CD4-positive, alpha-beta T cell (primary cell): Measurements from ENCODE around the gene GDA. TPM values are rescaled to one million over a fixed set of nuclear protein-coding genes. Genes with fewer than 3 reads are reported as not detected.

Source experiments
- ATAC-seq: fragments of 200-7000 bp; cut with Tn5 transposase; one replicate; pipeline ENCODE4 v1.10.0; 2022; ENCODE audit warnings: mild to moderate bottlenecking; ENCODE audit not compliant: poor library complexity
- CTCF ChIA-PET: fragments of 350-600 bp; sonication (Branson Sonifier 250); formaldehyde crosslinking; loops from one replicate; lab custom pipeline; 2021; ENCODE audit warnings: antibody characterized with exemption, inconsistent platforms; lab: Charles Lee
- POLR2A ChIA-PET: fragments of 350-600 bp; sonication (Branson Sonifier 250); formaldehyde crosslinking; loops from one replicate; lab custom pipeline; 2021; ENCODE audit warnings: antibody characterized with exemption, inconsistent platforms; lab: Charles Lee
- DNase-seq, 14 experiments: peaks; one replicate each; pipeline ENCODE4 v3.0.0-alpha.2; 2013 to 2020; ENCODE audit warnings: mixed read lengths in 2 of 14
- H3K27ac ChIP-seq, 2 donors: one replicate each; pipeline versions ENCODE4 v1.5.1 to v1.7.0; 2013; ENCODE audit warnings: low read length in 2 of 2, low read depth in 1 of 2, mild to moderate bottlenecking in 1 of 2
- H3K27me3 ChIP-seq, 2 experiments: 1 replicate in 1 of 2; 2 replicates in 1 of 2; pipeline versions ENCODE4 v1.6.1 to v1.7.0; 2013; ENCODE audit warnings: low read length in 2 of 2, control low read depth in 1 of 2, mild to moderate bottlenecking in 1 of 2, moderate library complexity in 1 of 2; ENCODE audit not compliant: insufficient read depth in 2 of 2, control insufficient read depth in 1 of 2
- H3K36me3 ChIP-seq: one replicate; pipeline ENCODE4 v1.6.1; 2013; ENCODE audit warnings: low read length, control low read depth; ENCODE audit not compliant: insufficient read depth
- H3K4me1 ChIP-seq: one replicate; pipeline ENCODE4 v1.6.1; 2013; ENCODE audit warnings: low read length, control low read depth; ENCODE audit not compliant: insufficient read depth
- H3K4me3 ChIP-seq: one replicate; pipeline ENCODE4 v1.5.1; 2013; ENCODE audit warnings: mild to moderate bottlenecking, low read length, moderate library complexity
- H3K9me3 ChIP-seq, 2 experiments: 1 replicate in 1 of 2; 2 replicates in 1 of 2; pipeline versions ENCODE4 v1.6.1 to v1.7.0; 2013; ENCODE audit warnings: low read length in 2 of 2, mild to moderate bottlenecking in 2 of 2, control low read depth in 1 of 2, moderate library complexity in 1 of 2; ENCODE audit not compliant: control insufficient read depth in 1 of 2, insufficient read depth in 1 of 2
- H3K27ac Mint-ChIP-seq: one replicate; pipeline ENCODE4 v1.8.0; 2020; ENCODE audit warnings: mixed read lengths
- H3K27me3 Mint-ChIP-seq: one replicate; pipeline ENCODE4 v1.8.0; 2021; ENCODE audit warnings: mixed read lengths
- H3K36me3 Mint-ChIP-seq: one replicate; pipeline ENCODE4 v1.8.0; 2021; ENCODE audit warnings: low read depth, mixed read lengths
- H3K4me1 Mint-ChIP-seq: one replicate; pipeline ENCODE4 v1.8.0; 2021; ENCODE audit warnings: low read depth, mixed read lengths
- H3K4me3 Mint-ChIP-seq: one replicate; pipeline ENCODE4 v1.8.0; 2020; ENCODE audit warnings: mild to moderate bottlenecking, mixed read lengths
- H3K9me3 Mint-ChIP-seq: one replicate; pipeline ENCODE4 v1.8.0; 2020; ENCODE audit warnings: mixed read lengths
- intact Hi-C, 2 experiments: fragments of 100-400 bp; cut with DNase I in 1 of 2; cut with micrococcal nuclease in 1 of 2; formaldehyde crosslinking; loops; one replicate each; pipeline versions ENCODE4 v1.15.1 to v1.9.0; 2023 to 2025; cut with DNase I, micrococcal nuclease
- total RNA-seq, 174 experiments: library from RNA in 2 of 174; stranded (reverse) in 2 of 174; gene quantifications; one replicate each; pipeline ENCODE4 v1.2.3 and lab custom pipeline; 2021 to 2026
- TF ChIP-seq, protein P1 (sequence below): fragments of 200-600 bp; IDR thresholded peaks from one replicate; pipeline ENCODE4 v1.8.0; 2022; ENCODE audit warnings: antibody characterized with exemption, mild to moderate bottlenecking

Gene GDA
- total RNA-seq, 2 experiments from 2014 or later = not detected

DNA sequence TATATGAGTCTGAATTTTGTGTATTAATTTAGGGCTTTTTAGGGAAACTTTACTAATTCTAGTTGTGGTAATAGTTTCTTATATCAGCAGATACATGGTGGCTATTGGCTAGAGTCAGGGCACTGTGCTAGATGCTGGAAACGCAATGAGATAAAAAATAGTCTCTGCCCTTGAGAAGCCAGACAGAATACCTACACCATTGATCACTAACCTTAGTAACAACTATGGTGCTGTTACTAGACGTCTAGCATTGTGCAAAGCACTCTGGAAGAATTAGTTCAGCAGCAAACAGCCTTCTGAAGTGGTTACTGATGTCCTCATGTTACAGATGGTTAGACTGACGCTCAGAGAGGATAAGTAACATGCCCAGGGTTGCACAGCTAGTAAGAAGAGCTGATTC lies 61.8 kb downstream of the GDA start:
- no peak for ATAC-seq

DNA sequence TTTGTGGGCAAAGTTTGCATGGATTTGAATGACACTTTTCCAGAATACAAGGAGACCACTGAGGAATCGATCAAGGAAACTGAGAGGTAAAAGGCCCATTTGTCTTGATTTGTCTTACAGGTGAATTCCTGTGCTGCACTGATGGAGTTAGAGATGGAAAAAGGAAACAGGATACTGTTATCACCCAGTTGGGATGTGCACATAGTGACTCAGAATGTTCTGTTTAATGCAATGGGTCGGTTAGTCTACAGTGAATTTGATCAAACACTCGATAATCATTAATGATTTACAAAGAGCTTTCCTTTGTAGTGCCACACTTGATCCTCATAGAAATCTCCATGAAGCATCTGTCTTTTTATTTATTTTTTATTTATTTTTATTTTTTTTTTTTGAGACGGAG lies 64.7 kb downstream of the GDA start:
- intact Hi-C loops = no loop called here
- TF ChIP-seq, protein P1, sequence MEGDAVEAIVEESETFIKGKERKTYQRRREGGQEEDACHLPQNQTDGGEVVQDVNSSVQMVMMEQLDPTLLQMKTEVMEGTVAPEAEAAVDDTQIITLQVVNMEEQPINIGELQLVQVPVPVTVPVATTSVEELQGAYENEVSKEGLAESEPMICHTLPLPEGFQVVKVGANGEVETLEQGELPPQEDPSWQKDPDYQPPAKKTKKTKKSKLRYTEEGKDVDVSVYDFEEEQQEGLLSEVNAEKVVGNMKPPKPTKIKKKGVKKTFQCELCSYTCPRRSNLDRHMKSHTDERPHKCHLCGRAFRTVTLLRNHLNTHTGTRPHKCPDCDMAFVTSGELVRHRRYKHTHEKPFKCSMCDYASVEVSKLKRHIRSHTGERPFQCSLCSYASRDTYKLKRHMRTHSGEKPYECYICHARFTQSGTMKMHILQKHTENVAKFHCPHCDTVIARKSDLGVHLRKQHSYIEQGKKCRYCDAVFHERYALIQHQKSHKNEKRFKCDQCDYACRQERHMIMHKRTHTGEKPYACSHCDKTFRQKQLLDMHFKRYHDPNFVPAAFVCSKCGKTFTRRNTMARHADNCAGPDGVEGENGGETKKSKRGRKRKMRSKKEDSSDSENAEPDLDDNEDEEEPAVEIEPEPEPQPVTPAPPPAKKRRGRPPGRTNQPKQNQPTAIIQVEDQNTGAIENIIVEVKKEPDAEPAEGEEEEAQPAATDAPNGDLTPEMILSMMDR = no peak
- H3K4me3 ChIP-seq = no peak overlapping the region
- Mint-ChIP-seq H3K9me3 (no peaks in the 10 kb centered on the region), H3K27ac (no peak overlapping the region), H3K4me3 (no peak overlapping the region), H3K4me1 (no peaks in the 10 kb centered on the region), H3K27me3 (peaks cover 13% of the 10 kb centered on the region), H3K36me3 (no peaks in the 10 kb centered on the region)
- DNase-seq = no peak
- ChIA-PET CTCF (no interaction called here), POLR2A (no interaction called here)
- H3K9me3 ChIP-seq = no peaks in the 10 kb centered on the region
- no peaks in the 10 kb centered on the region for H3K36me3 ChIP-seq
- no peak overlapping the region for H3K27ac ChIP-seq
- H3K27me3 ChIP-seq = peaks cover 0 to 14% of the 10 kb centered on the region in 2 experiments
- H3K4me1 ChIP-seq = no peaks in the 10 kb centered on the region
- no peak for ATAC-seq

More for the DNA sequence above, 61.8 kb downstream of the GDA start:
- Mint-ChIP-seq H3K4me3 (no peak overlapping the region), H3K9me3 (no peaks in the 10 kb centered on the region), H3K27ac (no peak overlapping the region), H3K4me1 (no peaks in the 10 kb centered on the region), H3K27me3 (peaks cover 13% of the 10 kb centered on the region), H3K36me3 (no peaks in the 10 kb centered on the region)
- H3K4me1 ChIP-seq = no peaks in the 10 kb centered on the region
- no peaks in the 10 kb centered on the region for H3K36me3 ChIP-seq
- TF ChIP-seq, protein P1 = no peak
- H3K27me3 ChIP-seq = peaks cover 0 to 14% of the 10 kb centered on the region in 2 experiments
- H3K9me3 ChIP-seq = no peaks in the 10 kb centered on the region
- no peak for DNase-seq
- CTCF ChIA-PET = no interaction called here
- no peak overlapping the region for H3K27ac ChIP-seq
- intact Hi-C loops = no loop called here
- H3K4me3 ChIP-seq = no peak overlapping the region
- POLR2A ChIA-PET = no interaction called here

DNA sequence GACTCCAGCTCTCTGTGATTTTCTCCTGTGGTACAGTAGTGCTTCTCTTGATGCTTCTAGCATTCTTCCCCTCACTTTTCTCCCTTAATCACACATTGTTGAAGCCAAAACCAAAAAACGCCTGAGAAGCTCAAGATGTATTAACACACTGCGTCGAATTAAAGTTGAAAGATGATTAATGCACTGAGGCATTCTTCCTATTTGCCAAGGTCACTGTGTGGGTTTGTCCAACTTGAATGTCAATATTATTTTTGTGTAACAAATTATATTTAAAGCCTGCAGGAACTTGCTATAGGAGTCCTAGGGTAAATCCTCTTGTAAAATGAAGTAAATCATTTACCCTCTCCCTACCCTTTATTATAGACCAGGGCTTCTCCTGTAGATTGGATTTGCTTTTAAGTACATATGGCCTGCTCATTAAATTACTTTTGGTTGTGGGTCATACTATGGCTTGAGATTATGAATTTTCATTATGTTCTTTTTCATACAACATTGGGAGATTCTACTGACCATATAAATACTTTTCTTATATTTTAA lies 68.1 kb downstream of the GDA start:
- Histone ChIP-seq H3K4me3 (no peak overlapping the region), H3K27ac (no peak overlapping the region), H3K27me3 (peaks cover 0 to 4% of the 10 kb centered on the region in 2 experiments), H3K36me3 (no peaks in the 10 kb centered on the region), H3K9me3 (no peaks in the 10 kb centered on the region), H3K4me1 (no peaks in the 10 kb centered on the region)
- ATAC-seq = no peak
- ChIA-PET CTCF (no interaction called here), POLR2A (no interaction called here)
- TF ChIP-seq, protein P1 = no peak
- DNase-seq = no peak
- H3K9me3 Mint-ChIP-seq = no peaks in the 10 kb centered on the region
- no peak overlapping the region for H3K4me3 Mint-ChIP-seq
- peaks cover 5% of the 10 kb centered on the region for H3K27me3 Mint-ChIP-seq
- H3K27ac Mint-ChIP-seq = no peak overlapping the region
- H3K4me1 Mint-ChIP-seq = no peaks in the 10 kb centered on the region
- H3K36me3 Mint-ChIP-seq = no peaks in the 10 kb centered on the region
- intact Hi-C loops = no loop called here
